HEK293 (cell line): ENCODE measurements around the gene TRPC4.

ENCODE experiments used
- GLIS1 ChIP-seq: fragments of 450-650 bp; formaldehyde crosslinking; IDR thresholded peaks from 2 replicates; pipeline ENCODE4 v1.5.1; 2016; ENCODE audit warnings: missing biosample characterization, missing genetic modification characterization
- IKZF3 ChIP-seq: fragments of 450-650 bp; IDR thresholded peaks from 2 replicates; pipeline ENCODE4 v1.5.0; 2018; ENCODE audit warnings: missing biosample characterization, mild to moderate bottlenecking, missing genetic modification characterization, moderate library complexity
- MZF1 ChIP-seq: fragments of 450-650 bp; formaldehyde crosslinking; IDR thresholded peaks from 2 replicates; pipeline ENCODE4 v1.5.1; 2017; ENCODE audit warnings: missing biosample characterization, missing genetic modification characterization, borderline replicate concordance
- SALL2 ChIP-seq: fragments of 450-650 bp; formaldehyde crosslinking; IDR thresholded peaks from 2 replicates; pipeline ENCODE4 v1.5.0; 2017; ENCODE audit warnings: missing biosample characterization, mild to moderate bottlenecking, missing genetic modification characterization, borderline replicate concordance
- SP2 ChIP-seq: fragments of 450-650 bp; formaldehyde crosslinking; IDR thresholded peaks from 2 replicates; pipeline ENCODE4 v1.5.1; 2016; ENCODE audit warnings: missing biosample characterization, missing genetic modification characterization
- ZBTB21 ChIP-seq: fragments of 450-650 bp; formaldehyde crosslinking; IDR thresholded peaks from 2 replicates; pipeline ENCODE4 v1.5.1; 2017; ENCODE audit warnings: missing biosample characterization, missing genetic modification characterization
- ZNF138 ChIP-seq: fragments of 450-650 bp; formaldehyde crosslinking; IDR thresholded peaks from 2 replicates; pipeline ENCODE4 v1.5.1; 2016; ENCODE audit warnings: missing biosample characterization, missing genetic modification characterization, borderline replicate concordance
- ZNF302 ChIP-seq: fragments of 450-650 bp; formaldehyde crosslinking; IDR thresholded peaks from 2 replicates; pipeline ENCODE4 v1.5.1; 2016; ENCODE audit warnings: missing biosample characterization, missing genetic modification characterization, low read depth
- ZNF76 ChIP-seq: fragments of 450-650 bp; formaldehyde crosslinking; IDR thresholded peaks from 2 replicates; pipeline ENCODE4; 2016; ENCODE audit warnings: low read depth, missing biosample characterization, missing genetic modification characterization, borderline replicate concordance
- TF ChIP-seq, protein P1 (sequence below): fragments of 450-650 bp; formaldehyde crosslinking; IDR thresholded peaks from 2 replicates; pipeline ENCODE4 v1.5.1; 2016; ENCODE audit warnings: missing biosample characterization, missing genetic modification characterization
- TF ChIP-seq, protein P2 (sequence below): fragments of 450-650 bp; formaldehyde crosslinking; IDR thresholded peaks from 2 replicates; pipeline ENCODE4 v1.5.1; 2016; ENCODE audit warnings: missing biosample characterization, missing genetic modification characterization
- TF ChIP-seq, protein P3 (sequence below): fragments of 450-650 bp; formaldehyde crosslinking; IDR thresholded peaks from 2 replicates; pipeline ENCODE4 v1.5.1; 2016; ENCODE audit warnings: missing biosample characterization, missing genetic modification characterization

DNA sequence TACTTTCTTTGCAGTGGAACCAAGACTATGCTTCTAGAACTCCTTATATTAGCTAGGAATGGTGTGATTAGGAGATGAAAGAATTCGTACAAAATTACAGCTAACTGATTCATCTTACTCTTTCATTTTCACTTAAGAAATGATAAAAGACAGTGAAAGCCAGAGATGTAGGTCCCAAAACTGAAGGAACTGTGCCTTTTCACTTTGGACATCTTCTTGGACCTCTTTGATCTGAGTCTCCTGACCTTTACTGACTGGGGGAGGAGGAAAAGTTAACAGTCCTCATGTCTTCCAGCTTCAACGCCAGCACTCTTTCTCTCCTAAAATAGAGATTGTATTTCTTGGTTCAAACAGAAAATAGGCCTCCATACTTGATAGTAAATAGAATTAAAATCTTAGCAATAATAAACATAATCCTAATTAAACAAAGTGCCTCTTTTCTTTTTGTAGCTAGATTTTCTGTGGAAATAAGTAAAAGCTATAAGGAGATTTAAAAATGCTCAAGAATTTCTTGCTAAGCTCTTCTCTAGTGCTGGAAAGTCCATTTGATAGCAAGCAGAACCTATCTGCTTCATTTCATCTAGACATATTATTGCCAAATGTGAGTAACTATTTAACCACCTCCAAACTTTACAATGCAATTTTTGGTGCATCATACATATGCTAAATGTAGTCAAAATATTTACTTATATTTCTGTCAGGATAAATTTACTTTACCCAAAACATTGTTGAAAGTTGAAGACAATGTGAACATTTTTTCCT lies 161.7 kb downstream of the TRPC4 start:
- TF ChIP-seq SALL2, result no peak
- TF ChIP-seq, protein P1, sequence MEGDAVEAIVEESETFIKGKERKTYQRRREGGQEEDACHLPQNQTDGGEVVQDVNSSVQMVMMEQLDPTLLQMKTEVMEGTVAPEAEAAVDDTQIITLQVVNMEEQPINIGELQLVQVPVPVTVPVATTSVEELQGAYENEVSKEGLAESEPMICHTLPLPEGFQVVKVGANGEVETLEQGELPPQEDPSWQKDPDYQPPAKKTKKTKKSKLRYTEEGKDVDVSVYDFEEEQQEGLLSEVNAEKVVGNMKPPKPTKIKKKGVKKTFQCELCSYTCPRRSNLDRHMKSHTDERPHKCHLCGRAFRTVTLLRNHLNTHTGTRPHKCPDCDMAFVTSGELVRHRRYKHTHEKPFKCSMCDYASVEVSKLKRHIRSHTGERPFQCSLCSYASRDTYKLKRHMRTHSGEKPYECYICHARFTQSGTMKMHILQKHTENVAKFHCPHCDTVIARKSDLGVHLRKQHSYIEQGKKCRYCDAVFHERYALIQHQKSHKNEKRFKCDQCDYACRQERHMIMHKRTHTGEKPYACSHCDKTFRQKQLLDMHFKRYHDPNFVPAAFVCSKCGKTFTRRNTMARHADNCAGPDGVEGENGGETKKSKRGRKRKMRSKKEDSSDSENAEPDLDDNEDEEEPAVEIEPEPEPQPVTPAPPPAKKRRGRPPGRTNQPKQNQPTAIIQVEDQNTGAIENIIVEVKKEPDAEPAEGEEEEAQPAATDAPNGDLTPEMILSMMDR (tag by site-specific recombination), result no peak
- TF ChIP-seq SP2 (tag by site-specific recombination), result no peak
- TF ChIP-seq, protein P2, sequence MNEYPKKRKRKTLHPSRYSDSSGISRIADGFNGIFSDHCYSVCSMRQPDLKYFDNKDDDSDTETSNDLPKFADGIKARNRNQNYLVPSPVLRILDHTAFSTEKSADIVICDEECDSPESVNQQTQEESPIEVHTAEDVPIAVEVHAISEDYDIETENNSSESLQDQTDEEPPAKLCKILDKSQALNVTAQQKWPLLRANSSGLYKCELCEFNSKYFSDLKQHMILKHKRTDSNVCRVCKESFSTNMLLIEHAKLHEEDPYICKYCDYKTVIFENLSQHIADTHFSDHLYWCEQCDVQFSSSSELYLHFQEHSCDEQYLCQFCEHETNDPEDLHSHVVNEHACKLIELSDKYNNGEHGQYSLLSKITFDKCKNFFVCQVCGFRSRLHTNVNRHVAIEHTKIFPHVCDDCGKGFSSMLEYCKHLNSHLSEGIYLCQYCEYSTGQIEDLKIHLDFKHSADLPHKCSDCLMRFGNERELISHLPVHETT (tag by site-specific recombination), result no peak
- no peak for TF ChIP-seq ZNF138 (tag by site-specific recombination)
- TF ChIP-seq ZBTB21 (tag by site-specific recombination), result no peak
- no peak for TF ChIP-seq ZNF76 (tag by site-specific recombination)
- TF ChIP-seq ZNF302 (tag by site-specific recombination), result no peak
- TF ChIP-seq MZF1 (tag by site-specific recombination), result no peak
- no peak for TF ChIP-seq GLIS1 (tag by site-specific recombination)
- TF ChIP-seq IKZF3 (tag by site-specific recombination), result no peak
- TF ChIP-seq, protein P3, sequence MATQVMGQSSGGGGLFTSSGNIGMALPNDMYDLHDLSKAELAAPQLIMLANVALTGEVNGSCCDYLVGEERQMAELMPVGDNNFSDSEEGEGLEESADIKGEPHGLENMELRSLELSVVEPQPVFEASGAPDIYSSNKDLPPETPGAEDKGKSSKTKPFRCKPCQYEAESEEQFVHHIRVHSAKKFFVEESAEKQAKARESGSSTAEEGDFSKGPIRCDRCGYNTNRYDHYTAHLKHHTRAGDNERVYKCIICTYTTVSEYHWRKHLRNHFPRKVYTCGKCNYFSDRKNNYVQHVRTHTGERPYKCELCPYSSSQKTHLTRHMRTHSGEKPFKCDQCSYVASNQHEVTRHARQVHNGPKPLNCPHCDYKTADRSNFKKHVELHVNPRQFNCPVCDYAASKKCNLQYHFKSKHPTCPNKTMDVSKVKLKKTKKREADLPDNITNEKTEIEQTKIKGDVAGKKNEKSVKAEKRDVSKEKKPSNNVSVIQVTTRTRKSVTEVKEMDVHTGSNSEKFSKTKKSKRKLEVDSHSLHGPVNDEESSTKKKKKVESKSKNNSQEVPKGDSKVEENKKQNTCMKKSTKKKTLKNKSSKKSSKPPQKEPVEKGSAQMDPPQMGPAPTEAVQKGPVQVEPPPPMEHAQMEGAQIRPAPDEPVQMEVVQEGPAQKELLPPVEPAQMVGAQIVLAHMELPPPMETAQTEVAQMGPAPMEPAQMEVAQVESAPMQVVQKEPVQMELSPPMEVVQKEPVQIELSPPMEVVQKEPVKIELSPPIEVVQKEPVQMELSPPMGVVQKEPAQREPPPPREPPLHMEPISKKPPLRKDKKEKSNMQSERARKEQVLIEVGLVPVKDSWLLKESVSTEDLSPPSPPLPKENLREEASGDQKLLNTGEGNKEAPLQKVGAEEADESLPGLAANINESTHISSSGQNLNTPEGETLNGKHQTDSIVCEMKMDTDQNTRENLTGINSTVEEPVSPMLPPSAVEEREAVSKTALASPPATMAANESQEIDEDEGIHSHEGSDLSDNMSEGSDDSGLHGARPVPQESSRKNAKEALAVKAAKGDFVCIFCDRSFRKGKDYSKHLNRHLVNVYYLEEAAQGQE (tag by site-specific recombination), result no peak
